H9 (cell line): ENCODE results near the gene PCCA. TPM values are rescaled to one million over a fixed set of nuclear protein-coding genes. Genes with fewer than 3 reads are reported as not detected.

Experiments
- DNase-seq: peaks from one replicate; pipeline ENCODE4 v3.0.0-alpha.2; 2017
- H2AFZ ChIP-seq: one replicate; pipeline ENCODE4 v1.6.1; 2013; ENCODE audit warnings: mild to moderate bottlenecking, low read length, control low read depth, moderate library complexity
- H2AK5ac ChIP-seq: 2 replicates; pipeline ENCODE4 v1.6.1; 2013; ENCODE audit warnings: low read length, control low read depth, mixed read lengths; ENCODE audit not compliant: insufficient read length
- H2BK120ac ChIP-seq: one replicate; pipeline ENCODE4 v1.6.1; 2013; ENCODE audit warnings: low read depth, mild to moderate bottlenecking, low read length, control low read depth, inconsistent platforms; ENCODE audit not compliant: poor library complexity, severe bottlenecking
- H2BK12ac ChIP-seq: 2 replicates; pipeline ENCODE4 v1.6.1; 2013; ENCODE audit warnings: low read length, control low read depth, mixed read lengths, low read depth; ENCODE audit not compliant: insufficient read length
- H2BK15ac ChIP-seq: 2 replicates; pipeline ENCODE4 v1.6.1; 2013; ENCODE audit warnings: low read depth, low read length, control low read depth
- H2BK20ac ChIP-seq: one replicate; pipeline ENCODE4 v1.6.1; 2013; ENCODE audit warnings: low read depth, mild to moderate bottlenecking, low read length, control low read depth, inconsistent platforms; ENCODE audit not compliant: poor library complexity, severe bottlenecking
- H2BK5ac ChIP-seq: 2 replicates; pipeline ENCODE4 v1.6.1; 2013; ENCODE audit warnings: low read length, control low read depth, mixed read lengths; ENCODE audit not compliant: insufficient read length
- H3K14ac ChIP-seq: 2 replicates; pipeline ENCODE4 v1.6.1; 2013; ENCODE audit warnings: low read length, control low read depth; ENCODE audit not compliant: insufficient read depth
- H3K18ac ChIP-seq: 2 replicates; pipeline ENCODE4 v1.6.1; 2013; ENCODE audit warnings: low read depth, mild to moderate bottlenecking, mixed read lengths, low read length, control low read depth; ENCODE audit not compliant: insufficient read length
- H3K23ac ChIP-seq: 2 replicates; pipeline ENCODE4 v1.6.1; 2013; ENCODE audit warnings: low read length, control low read depth, mixed read lengths, low read depth; ENCODE audit not compliant: insufficient read length
- H3K23me2 ChIP-seq: 2 replicates; pipeline ENCODE4 v1.6.1; 2013; ENCODE audit warnings: low read depth, mild to moderate bottlenecking, mixed read lengths, low read length, control low read depth; ENCODE audit not compliant: insufficient read length, poor library complexity, severe bottlenecking
- H3K27ac ChIP-seq: 2 replicates; pipeline ENCODE4 v1.5.1; 2013; ENCODE audit warnings: low read length, control low read depth, mixed read lengths, low read depth; ENCODE audit not compliant: insufficient read length
- H3K27me3 ChIP-seq: 2 replicates; pipeline ENCODE4 v1.6.1; 2013; ENCODE audit warnings: low read length, control low read depth, inconsistent platforms; ENCODE audit not compliant: insufficient read depth
- H3K4ac ChIP-seq: 2 replicates; pipeline ENCODE4 v1.6.1; 2013; ENCODE audit warnings: low read depth, mild to moderate bottlenecking, control low read depth, inconsistent platforms, low read length, moderate library complexity
- H3K4me1 ChIP-seq: 2 replicates; pipeline ENCODE4 v1.6.1; 2013; ENCODE audit warnings: low read length, control low read depth, inconsistent platforms; ENCODE audit not compliant: insufficient read depth
- H3K4me2 ChIP-seq: 2 replicates; pipeline ENCODE4 v1.6.1; 2013; ENCODE audit warnings: low read length, control low read depth, mixed read lengths; ENCODE audit not compliant: insufficient read length, insufficient read depth
- H3K56ac ChIP-seq: 2 replicates; pipeline ENCODE4 v1.6.1; 2013; ENCODE audit warnings: low read depth, mild to moderate bottlenecking, mixed read lengths, low read length, control low read depth; ENCODE audit not compliant: insufficient read length
- H3K79me1 ChIP-seq: 2 replicates; pipeline ENCODE4 v1.6.1; 2013; ENCODE audit warnings: low read depth, mild to moderate bottlenecking, moderate library complexity, low read length, control low read depth, inconsistent platforms; ENCODE audit not compliant: insufficient read depth, poor library complexity, severe bottlenecking
- H3K79me2 ChIP-seq: 2 replicates; pipeline ENCODE4 v1.6.1; 2013; ENCODE audit warnings: low read length, control low read depth, inconsistent platforms; ENCODE audit not compliant: insufficient read depth
- H3K9ac ChIP-seq: 2 replicates; pipeline ENCODE4 v1.6.1; 2013; ENCODE audit warnings: low read length, control low read depth, mixed read lengths; ENCODE audit not compliant: insufficient read length; ENCODE audit errors: extremely low read depth
- H3K9me3 ChIP-seq: one replicate; pipeline ENCODE4 v1.6.1; 2013; ENCODE audit warnings: low read depth, low read length, inconsistent platforms; ENCODE audit not compliant: control insufficient read depth
- H3T11ph ChIP-seq: one replicate; pipeline ENCODE4 v1.6.1; 2013; ENCODE audit warnings: mild to moderate bottlenecking, low read length, control low read depth, inconsistent platforms
- H4K20me1 ChIP-seq: one replicate; pipeline ENCODE4 v1.6.1; 2013; ENCODE audit not compliant: control insufficient read depth, insufficient read length, insufficient read depth
- H4K5ac ChIP-seq: 2 replicates; pipeline ENCODE4 v1.6.1; 2013; ENCODE audit warnings: low read depth, mild to moderate bottlenecking, mixed read lengths, low read length, control low read depth; ENCODE audit not compliant: insufficient read length
- H4K8ac ChIP-seq: replicated peaks from 2 replicates; pipeline ENCODE4 v1.6.1; 2013; ENCODE audit warnings: low read length, control low read depth, mixed read lengths, low read depth; ENCODE audit not compliant: insufficient read length
- H4K91ac ChIP-seq: 2 replicates; pipeline ENCODE4 v1.6.1; 2013; ENCODE audit warnings: low read depth, mild to moderate bottlenecking, moderate library complexity, mixed read lengths, low read length, control low read depth; ENCODE audit not compliant: insufficient read length
- H3K27ac Mint-ChIP-seq, 3 experiments: 2 replicates in 2 of 3; 3 replicates in 1 of 3; pipeline ENCODE4 v1.8.0; 2020 to 2021; ENCODE audit warnings: mixed read lengths in 3 of 3, mild to moderate bottlenecking in 1 of 3, moderate library complexity in 1 of 3
- H3K27me3 Mint-ChIP-seq: 2 replicates; pipeline ENCODE4 v1.8.0; 2021; ENCODE audit warnings: low read depth, mild to moderate bottlenecking, moderate library complexity, mixed read lengths
- H3K36me3 Mint-ChIP-seq, 3 experiments: 2 replicates in 2 of 3; 3 replicates in 1 of 3; pipeline ENCODE4 v1.8.0; 2020 to 2021; ENCODE audit warnings: low read depth in 3 of 3, mixed read lengths in 3 of 3; ENCODE audit not compliant: insufficient read depth in 1 of 3
- H3K4me1 Mint-ChIP-seq, 2 experiments: 2 replicates each; pipeline ENCODE4 v1.8.0; 2020; ENCODE audit warnings: mixed read lengths in 2 of 2
- H3K4me3 Mint-ChIP-seq, 2 experiments: 2 replicates in 1 of 2; 3 replicates in 1 of 2; pipeline ENCODE4 v1.8.0; 2020 to 2021; ENCODE audit warnings: mild to moderate bottlenecking in 2 of 2, mixed read lengths in 2 of 2, moderate library complexity in 1 of 2
- H3K9me3 Mint-ChIP-seq, 2 experiments: 2 replicates in 1 of 2; 3 replicates in 1 of 2; pipeline ENCODE4 v1.8.0; 2020; ENCODE audit warnings: mild to moderate bottlenecking in 2 of 2, mixed read lengths in 2 of 2, moderate library complexity in 1 of 2
- CTCF ChIP-seq: fragments of 200-600 bp; sonication (generic); conservative IDR thresholded peaks from 3 replicates; pipeline ENCODE4 v1.8.0; 2021; ENCODE audit warnings: antibody characterized with exemption, mild to moderate bottlenecking
- WGBS: extraction: QIAGEN DNeasy Blood & Tissue Kit; methylation state at CpG from one replicate; pipeline ENCODE4 v1.1.7; 2013; ENCODE audit warnings: missing lambda C conversion rate, low lambda C conversion rate, mixed read lengths; ENCODE audit not compliant: insufficient read length; ENCODE audit errors: extremely low coverage; 5-methylcytosine and 5-hydroxymethylcytosine counted together
- total RNA-seq: library from RNA; stranded (reverse); gene quantifications from 2 replicates; pipeline ENCODE4 v1.2.1, GENCODE V29; 2021

The PCCA gene
- total RNA-seq, 1 experiment from 2014 or later: 56.5 TPM

- Histone ChIP-seq H4K20me1 (no peaks in the 10 kb centered on the region), H3T11ph (no peak overlapping the region), H3K14ac (no peak overlapping the region), H2AFZ (no peak overlapping the region), H3K18ac (no peak overlapping the region), H2AK5ac (no peak overlapping the region), H3K9ac (no peak overlapping the region), H3K4me2 (no peak overlapping the region), H3K79me1 (no peaks in the 10 kb centered on the region), H3K23ac (no peak overlapping the region), H3K4me1 (peaks cover 28% of the 10 kb centered on the region), H3K4ac (no peak overlapping the region), H3K56ac (no peak overlapping the region), H3K27me3 (no peaks in the 10 kb centered on the region), H2BK15ac (no peak overlapping the region), H2BK20ac (no peak overlapping the region), H3K23me2 (no peaks in the 10 kb centered on the region), H3K9me3 (no peaks in the 10 kb centered on the region), H2BK5ac (no peak overlapping the region), H2BK120ac (no peak overlapping the region), H2BK12ac (no peak overlapping the region), H3K79me2 (no peaks in the 10 kb centered on the region), H3K27ac (no peak overlapping the region), H4K8ac (no peak overlapping the region), H4K5ac (no peak overlapping the region), H4K91ac (no peak overlapping the region)
- H3K36me3 Mint-ChIP-seq: peaks cover 0 to 7% (median 2%) of the 10 kb centered on the region in 3 experiments; a peak in 3 of 7 replicates
- no peak for DNase-seq
- no peak overlapping the region for H3K4me3 Mint-ChIP-seq
- peak overlapping the region; percentile 2 to 78 (median 36); a peak in 5 of 7 replicates for H3K27ac Mint-ChIP-seq
- peaks cover 81 to 83% of the 10 kb centered on the region in 2 experiments for H3K4me1 Mint-ChIP-seq
- TF ChIP-seq CTCF: no peak
- WGBS: no CpG with 5 or more reads among the region's 3 CpGs
- H3K9me3 Mint-ChIP-seq: no peaks in the 10 kb centered on the region
- no peaks in the 10 kb centered on the region for H3K27me3 Mint-ChIP-seq
These were observed 424.3 kb downstream of the PCCA start for GRCh38 chr13:100513171-100513570.
